NCI-H1930 (cell line): Measurements from ENCODE around the gene ABCG8.
A peak's percentile ranks its signal among the peaks of the same experiment; 100 is the strongest.

Source experiments
- DNase-seq, 2 experiments: peaks; one replicate each; lab custom pipeline; 2025; lab: John Stamatoyannopoulos, UW

ABCG8 gene

GRCh38 chr2:43838560-43839267, at the start of gene ABCG8, which contains the start of gene ABCG5:
TSS of gene ABCG8 (plus strand) at chr2:43838971. CDS start at chr2:43839054, 83 bp downstream.
TSS of gene ABCG5 (minus strand) at chr2:43838839. CDS start at chr2:43838679, 160 bp downstream.
- DNase-seq = no peak

DNA sequence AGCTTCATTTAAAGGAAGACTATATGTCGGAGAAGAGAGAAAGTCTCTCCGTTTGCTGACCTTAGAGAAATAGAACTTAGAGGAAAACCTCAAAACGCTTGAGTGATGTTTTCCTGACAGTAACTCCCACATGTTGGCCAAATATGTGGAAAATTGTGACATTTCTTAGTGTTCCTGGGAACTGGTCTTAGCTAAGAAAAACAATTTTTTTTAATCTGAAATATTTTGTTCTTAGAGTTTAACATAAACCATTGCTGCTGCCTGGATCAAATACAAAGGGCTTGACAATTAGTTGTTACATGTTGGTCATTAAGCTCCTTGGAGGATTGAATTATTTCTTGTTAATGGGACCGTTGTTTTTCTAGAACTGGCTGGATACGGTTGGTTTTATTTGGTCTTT, 48.6 kb upstream of the ABCG8 start:
- DNase-seq = no peak

GRCh38 chr2:43791035-43791765, 47.6 kb upstream of the ABCG8 start:
- no peak for DNase-seq

DNA sequence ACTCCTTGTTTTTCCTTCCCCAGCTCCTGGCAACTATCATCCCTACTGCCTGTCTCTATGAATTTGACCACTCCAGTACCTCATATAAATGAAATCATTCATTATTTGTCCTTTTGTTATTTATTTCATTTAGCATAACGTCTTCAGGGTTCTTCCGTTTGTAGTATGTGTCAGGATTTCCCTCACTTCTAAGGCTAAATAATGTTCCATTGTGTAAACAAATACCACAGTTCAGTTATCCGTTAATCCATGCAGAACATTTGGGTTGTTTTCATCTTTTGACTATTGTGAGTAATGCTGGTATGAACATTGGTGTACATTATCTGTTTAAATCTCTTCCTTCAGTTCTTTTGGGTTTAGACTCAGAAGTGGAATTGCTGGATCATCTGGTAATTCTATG, 46.1 kb upstream of the ABCG8 start:
- DNase-seq = no peak

- no peak for DNase-seq
Measured at GRCh38 chr2:43794956-43795355, 43.8 kb upstream of the ABCG8 start.

GRCh38 chr2:43796206-43796605, 42.6 kb upstream of the ABCG8 start:
- no peak for DNase-seq

DNA sequence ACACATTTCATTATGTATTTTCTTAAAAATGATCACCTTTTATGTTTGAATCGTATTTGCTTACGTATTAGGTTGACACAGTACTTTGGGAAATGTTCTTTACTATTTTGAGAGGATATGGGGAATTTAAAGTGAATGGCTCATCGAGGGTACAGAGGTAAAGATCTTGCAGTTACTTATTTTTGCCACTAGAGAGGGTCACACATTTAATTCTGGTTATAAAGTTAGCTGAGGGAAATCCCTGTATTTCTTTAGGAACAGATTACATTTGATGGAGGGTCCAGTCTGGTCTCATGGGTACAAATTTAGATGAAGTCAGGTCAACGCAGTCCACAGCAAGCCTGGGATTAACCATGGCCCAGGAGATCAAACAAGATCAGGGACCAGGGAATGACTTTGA, 40.5 kb upstream of the ABCG8 start:
- no peak for DNase-seq

GRCh38 chr2:43800894-43801293, 37.9 kb upstream of the ABCG8 start:
- no peak for DNase-seq

DNA sequence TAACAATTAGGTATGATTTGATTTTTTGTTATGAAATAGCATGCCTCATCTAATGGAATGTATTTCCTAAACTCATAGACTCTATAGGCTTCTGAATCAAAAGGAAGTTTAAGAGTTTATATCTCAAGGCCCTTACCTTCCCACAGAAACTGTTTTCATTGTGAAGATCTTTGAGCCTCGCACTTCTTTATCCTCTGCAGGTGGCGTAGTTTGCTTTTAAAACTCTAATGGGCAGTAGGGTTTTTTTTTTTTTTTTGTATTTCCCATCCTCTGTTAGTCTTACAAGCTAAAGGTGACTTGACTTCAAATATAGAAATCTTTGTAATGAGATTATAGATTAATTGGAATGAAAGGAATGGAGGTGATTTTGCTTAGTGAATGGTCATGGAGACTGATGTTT, 36.6 kb upstream of the ABCG8 start:
- no peak for DNase-seq

GRCh38 chr2:43803113-43803512, 35.7 kb upstream of the ABCG8 start:
- peak in 1 of 2 experiments; percentile 5 for DNase-seq

- DNase-seq = no peak
Measured at GRCh38 chr2:43806719-43807031, 32.1 kb upstream of the ABCG8 start.

- DNase-seq = no peak
Measured at GRCh38 chr2:43810452-43810851, 28.3 kb upstream of the ABCG8 start.

- no peak for DNase-seq
Measured at GRCh38 chr2:43810888-43811287, 27.9 kb upstream of the ABCG8 start.

GRCh38 chr2:43812006-43812405, 26.8 kb upstream of the ABCG8 start:
- no peak for DNase-seq

DNA sequence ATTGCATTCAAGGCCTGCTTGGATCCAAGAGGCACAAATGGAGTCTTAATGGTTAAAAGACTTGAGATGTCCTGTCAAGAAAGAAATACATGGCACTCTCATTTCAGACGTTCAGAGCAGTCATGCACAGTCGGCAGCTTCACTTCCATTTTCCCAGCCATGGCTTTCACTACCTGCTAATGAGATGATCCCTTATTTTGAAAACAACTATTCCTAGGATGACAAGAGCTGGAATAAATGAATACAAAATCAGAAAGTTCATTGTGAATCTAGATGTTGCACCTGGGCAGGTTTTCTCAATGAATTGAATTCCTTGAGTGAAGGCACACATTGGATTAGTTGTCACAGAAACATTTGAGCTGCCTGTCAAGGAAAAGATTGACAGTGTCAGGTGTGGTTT, 25.8 kb upstream of the ABCG8 start:
- DNase-seq = no peak

DNA sequence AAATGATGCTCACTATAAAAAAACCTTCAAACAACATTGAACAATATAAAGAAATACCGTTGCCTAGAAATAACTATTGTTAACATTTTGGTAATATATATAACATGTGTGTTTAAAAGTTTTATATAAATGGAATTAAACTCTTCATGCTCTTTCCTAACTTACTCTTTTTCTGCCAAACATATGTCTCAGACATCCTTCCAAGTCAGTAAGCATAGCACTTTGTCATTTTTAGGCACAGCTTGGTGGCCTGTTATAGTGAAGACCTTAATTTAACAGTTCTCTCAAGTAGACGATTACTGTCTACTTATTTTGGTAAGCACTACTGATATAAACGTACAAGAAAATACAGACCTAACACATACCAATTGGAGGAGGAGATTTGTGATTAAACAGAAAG, 24.1 kb upstream of the ABCG8 start:
- no peak for DNase-seq

GRCh38 chr2:43818761-43819160, 20.0 kb upstream of the ABCG8 start:
- no peak for DNase-seq

DNA sequence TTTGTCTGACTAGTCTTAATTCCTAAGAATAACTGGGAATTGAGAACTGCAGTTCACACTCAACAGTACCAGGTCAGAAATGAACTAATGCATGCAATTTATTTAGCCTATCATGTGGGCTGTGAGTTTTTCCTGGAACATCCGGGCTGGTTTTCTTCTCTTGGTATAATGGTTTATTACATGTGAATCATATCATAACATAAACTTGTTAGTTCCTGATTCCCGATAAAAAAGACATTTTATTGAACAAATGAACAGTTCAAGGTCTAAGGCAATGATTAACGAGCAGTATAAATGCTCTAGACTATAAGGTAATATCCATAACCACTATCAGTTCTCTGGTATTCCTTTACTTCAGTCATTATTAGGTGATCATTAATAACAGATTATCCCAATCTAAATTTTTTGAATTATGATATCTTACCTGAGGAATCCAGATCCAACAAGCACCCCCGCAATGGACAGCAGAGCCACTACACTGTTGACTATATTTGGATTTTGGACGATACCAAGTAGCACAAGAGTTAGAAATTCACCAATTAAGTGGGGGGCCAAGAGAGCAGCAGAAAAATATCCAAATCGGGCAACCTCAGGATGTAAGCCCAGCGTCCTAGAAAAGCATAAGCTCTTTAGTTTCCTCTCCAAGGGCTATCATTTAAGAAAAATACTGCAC, 19.1 kb upstream of the ABCG8 start:
- no peak for DNase-seq

DNA sequence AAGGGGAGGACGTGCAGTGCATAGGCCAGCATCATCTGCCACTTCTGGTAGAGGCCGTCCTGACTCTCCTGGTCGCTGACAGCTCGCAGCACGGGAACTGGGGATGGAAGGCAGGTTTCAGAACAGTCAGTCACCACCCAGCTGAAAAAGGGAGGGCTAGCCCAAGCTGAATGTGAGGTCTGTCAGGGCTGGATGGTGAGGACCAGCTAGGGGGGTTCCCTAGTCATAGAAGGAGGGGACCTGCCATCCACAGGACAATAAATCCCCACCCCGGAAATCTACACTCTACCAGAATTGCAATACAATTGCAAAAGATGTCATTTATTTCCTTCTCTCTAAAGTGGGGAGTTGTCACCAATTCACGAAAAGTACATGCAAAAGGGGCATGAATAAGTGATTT, 15.9 kb upstream of the ABCG8 start:
- DNase-seq = no peak

GRCh38 chr2:43823751-43824150, 15.0 kb upstream of the ABCG8 start:
- DNase-seq = no peak

DNA sequence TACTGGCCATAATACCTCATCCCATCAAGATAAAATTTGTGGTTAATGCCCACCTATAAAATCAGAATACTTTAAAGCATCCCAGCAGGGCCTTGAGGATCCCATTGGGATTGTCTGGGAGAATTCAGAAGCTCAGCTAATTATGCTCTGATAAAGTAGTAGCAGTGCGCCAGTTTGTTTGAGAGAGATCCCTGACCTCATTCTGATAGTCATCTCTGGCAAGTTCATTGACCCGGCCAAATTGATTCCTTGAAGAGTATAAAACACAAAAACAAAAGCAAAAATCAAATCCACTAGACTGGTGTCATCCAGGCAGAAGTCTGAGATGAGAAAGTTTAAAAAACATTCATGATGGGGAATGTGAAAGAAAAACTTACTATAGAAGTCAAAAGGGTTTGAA, 14.3 kb upstream of the ABCG8 start:
- no peak for DNase-seq

DNA sequence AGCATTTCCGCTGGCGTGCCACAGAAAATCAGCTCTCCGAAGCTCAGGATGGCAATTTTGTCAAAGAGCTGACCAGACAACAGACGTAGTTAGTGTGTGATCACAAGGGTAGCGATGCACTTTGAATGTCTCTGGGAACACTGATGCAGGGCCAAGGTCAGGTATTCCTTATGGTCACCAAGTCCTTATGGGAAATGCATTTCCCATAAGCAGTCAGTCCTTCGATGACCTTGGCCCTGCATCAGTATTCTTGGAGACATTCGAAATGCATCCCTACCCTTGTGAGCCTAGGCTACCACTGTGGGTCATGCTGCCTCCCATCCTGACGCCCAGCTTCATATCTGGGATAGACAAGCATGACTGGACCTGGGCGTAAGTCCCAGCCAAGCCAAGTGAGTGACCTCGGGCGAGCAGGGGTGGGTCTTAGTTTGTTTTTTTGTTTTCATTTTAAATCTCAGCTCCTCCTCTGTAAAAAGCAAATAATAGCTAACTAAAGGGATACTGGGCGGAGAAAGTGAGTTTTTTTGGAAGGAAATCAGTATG, 13.7 kb upstream of the ABCG8 start:
- DNase-seq = no peak

- DNase-seq = no peak
Measured at GRCh38 chr2:43825841-43826240, 12.9 kb upstream of the ABCG8 start.
